ENCODE measurements around the gene SPINK1. TPM values are rescaled to one million over a fixed set of nuclear protein-coding genes. Genes with fewer than 3 reads are reported as not detected.
"Not testable (repeated sequence)": the region's sequence is repeated elsewhere in the genome, so short reads cannot be mapped to it uniquely, and the experiment has no call there.

SPINK1 gene, protein sequence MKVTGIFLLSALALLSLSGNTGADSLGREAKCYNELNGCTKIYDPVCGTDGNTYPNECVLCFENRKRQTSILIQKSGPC
- 100 to 1,000 TPM in 1 of 4 donors, 10 to 100 TPM in 2, 1 to 10 TPM in 1; 9.0 to 108 (median 50.4) TPM for polyA plus RNA-seq (ENCODE audit: insufficient read length in 4 of 4)

DNA sequence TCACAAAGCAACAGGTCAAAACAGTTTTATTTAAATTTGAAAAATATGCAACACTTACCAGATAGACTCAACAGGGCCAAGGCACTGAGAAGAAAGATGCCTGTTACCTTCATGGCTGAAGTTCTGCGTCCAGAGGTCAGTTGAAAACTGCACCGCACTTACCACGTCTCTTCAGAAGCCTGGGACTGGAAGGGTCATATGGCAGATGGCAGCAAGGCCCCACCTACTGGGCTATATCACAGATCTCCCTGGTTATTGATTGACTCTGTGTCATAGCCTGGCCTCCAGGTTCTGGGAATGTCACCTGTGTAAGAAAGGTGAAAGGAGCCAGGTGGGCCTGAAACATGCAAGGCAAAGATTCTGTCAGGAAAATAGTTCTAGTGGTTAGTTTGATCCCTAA lies at the start of gene SPINK1:
TSS of gene SPINK1 (minus strand) at position 207 of the 400 bp plus-strand sequence. CDS start at position 113, 94 bp downstream.
- DNase-seq (ENCODE audit: low read depth in 4 of 4, low spot score in 3 of 4) = no peak

DNA sequence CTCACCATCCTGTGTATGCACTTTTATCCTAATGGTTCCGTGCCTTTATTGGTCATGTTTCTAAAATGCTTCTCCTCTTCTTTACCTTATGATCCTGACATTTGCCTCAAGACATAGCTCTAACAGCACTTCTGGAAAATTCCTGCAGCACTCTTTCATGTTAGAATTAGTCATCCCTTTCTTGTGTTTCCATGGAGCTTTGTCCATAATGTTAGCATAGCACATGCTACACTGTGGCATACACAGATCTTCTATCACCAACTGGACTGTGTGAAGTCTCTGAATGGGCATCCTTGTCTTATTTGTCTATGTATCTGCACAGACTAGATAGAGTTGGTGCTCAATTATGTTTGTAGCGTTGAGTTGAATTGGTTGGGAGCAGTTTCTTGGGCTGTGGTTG lies 49.0 kb upstream of the SPINK1 start:
- DNase-seq (ENCODE audit: low read depth in 4 of 4, low spot score in 3 of 4) = no peak

DNA sequence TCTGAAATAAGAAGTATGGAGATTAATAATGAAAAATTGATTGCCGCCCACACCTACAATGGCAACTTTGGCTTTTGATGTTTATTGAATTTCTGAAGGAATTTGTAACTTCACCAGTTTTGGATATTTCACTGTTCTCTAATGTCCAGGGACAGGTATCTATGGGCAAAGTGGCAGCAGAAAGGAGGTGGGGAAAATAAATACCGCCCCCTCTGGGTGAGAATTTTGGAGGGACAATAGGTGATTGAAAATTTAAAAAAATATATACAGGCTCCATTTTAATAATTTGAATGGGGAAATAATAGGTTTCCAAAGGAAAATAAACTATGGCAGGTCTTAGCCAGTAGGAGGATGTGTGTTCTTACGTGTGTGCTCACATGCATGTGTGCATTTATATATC lies 48.3 kb upstream of the SPINK1 start:
- no peak for DNase-seq (ENCODE audit: low read depth in 4 of 4, low spot score in 3 of 4)

DNA sequence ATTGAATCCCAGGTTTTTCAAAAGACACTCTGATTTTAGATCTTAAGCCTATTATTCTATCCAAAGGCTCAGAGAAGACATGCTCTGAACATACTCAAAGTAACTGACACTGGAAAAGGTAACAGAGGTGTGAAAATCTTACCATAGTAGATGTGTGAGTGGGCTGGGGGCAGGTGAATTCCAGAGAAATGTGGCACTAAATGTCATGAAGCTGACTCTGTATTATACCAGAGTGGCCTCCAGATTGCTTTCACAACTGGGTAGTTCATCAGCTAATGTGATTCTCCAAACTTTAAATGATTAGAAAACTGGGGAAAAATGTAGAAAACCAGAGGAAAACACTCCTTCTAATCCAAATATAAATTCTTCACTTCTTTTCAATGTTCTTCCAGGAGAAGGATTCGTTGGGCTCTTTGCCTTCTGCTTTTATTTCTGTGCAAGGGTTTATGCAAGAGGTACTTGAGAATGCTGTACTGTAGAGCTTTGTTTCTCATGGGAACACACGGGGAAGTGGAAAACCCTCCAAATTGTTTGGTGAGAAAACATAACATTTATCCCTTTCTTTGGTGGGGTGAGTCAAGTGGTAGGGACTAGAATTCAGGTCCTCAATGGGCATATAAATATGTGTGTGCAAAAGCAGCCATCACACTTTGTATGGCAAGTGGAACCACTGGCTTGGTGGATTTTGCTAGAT lies 46.7 kb upstream of the SPINK1 start, which contains the start of gene SCGB3A2:
TSS of gene SCGB3A2 (plus strand) at position 646 of the 694 bp plus-strand sequence. CDS start 93 bp downstream, outside the sequence.
- no peak for DNase-seq (ENCODE audit: low read depth in 4 of 4, low spot score in 3 of 4)

DNA sequence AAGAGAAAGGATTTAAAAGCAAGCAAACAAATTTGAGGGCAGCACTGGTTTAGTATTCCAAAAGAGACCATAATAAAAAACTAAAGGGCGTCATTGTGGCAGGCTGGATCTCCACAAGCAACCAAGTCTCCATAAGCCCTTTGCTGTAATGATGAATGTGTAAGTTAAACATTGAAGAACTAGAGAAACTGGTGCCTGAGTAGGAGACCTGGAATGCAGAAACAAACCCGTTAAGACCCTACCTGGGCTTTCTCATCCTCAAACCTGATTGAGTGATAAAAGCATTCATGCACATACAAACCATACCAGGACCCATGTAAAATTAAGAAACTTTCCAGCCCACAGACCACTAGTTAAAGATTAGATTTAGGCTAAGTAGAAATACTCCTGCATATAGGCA lies 45.2 kb upstream of the SPINK1 start:
- no peak for DNase-seq (ENCODE audit: low read depth in 4 of 4, low spot score in 3 of 4)

DNA sequence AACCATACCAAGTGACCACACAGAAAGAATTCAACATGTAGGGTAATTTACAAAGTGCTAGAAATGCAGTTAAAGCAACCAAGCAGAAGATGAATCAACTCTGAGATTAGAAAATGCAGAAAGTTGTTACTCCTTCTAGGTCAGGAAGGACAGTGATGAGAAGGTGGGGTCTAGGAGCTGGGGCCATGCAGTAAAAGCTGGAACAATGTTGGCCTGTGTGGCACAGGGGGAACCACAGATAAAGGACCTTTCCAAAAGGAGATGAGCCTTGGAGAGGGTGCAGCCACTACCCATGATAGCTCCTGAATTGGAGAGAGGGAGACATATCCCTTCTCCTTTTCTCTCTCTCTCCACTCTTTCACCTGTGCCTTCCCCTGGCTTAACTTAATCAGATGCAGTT lies 44.7 kb upstream of the SPINK1 start:
- DNase-seq (ENCODE audit: low read depth in 4 of 4, low spot score in 3 of 4) = no peak

DNA sequence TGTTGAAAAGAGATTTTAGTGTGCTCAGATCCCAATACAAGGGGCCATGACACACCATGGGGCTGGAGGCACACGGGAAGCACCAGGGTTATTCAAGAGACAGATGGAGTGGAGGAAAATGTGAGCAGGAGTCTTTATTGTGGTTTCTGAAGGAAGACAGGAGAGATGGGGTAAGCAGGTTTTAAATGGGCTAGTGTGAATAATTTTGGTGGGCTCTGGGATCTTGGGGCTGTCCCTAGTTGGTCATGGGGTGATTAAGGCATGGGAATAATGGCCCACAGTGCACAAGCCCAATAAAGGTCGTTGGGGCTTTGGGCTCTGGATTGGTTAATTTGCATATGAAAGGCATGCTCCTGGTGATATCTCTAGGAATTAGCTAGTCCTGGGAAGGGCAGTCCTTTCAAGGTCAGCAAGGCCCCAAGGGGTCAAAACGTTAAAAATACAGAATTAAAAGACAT lies 43.5 kb upstream of the SPINK1 start:
- DNase-seq (ENCODE audit: low read depth in 4 of 4, low spot score in 3 of 4) = no peak

DNA sequence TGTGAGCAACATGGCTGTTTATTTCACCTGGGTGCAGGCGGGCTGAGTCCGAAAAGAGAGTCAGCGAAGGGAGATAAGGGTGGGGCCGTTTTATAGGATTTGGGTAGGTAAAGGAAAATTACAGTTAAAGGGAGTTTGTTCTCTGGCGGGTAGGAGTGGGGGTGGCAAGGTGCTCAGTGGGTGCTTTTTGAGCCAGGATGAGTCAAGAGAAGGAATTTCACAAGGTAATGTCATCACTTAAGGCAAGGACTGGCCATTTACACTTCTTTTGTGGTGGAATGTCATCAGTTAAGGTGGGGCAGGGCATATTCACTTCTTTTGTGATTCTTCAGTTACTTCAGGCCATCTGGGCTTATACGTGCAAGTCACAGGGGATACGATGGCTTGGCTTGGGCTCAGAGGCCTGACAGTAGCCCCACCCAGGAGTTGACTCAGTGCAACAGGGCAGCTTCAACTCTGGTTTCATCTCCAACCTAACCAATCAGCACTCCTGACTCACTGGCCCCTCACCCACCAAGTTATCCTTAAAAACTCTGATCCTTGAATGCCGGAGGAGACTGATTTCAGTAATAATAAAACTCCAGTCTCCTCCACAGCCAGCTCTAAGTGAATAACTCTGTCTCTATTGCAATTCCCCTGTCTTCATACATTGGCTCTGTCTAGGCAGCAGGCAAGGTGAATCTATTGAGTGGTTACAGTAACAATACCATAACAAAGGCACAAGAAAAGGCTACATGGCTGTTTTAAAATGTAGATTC lies 42.8 kb upstream of the SPINK1 start:
- DNase-seq (ENCODE audit: low read depth in 4 of 4, low spot score in 3 of 4) = not testable (repeated sequence)

DNA sequence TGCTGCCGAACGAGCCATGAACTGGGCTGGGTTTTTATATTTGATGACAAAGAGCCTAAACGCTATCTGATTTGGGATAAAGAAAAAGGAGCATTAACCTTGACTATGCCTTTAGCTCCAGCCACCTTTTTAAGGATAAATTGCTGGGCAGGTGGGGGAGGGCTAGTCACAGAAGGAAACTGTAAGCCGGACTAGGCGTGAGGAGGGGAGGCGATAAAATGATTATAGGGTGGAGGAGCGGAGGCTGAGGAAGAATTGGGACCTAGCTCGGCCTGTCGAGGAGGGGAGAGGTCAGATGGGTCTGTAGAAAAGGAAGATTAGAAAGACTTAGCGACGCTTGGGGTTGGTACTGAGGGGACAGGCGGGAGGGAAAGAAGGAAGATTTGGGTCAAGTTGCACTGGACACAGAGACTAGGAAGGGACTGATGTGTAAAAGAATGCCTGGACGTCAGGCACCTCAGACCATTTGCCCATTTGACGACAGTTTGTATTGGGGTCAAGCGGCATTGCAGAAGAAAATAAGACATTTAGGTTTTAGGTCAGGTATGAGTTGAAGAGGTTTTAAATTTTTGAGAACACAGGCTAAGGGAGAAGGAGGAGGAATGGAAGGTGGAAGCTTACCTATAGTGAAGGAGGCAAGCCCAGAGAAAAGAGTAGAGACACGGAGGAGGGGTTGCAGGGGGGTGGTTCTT lies 41.4 kb upstream of the SPINK1 start:
- DNase-seq (ENCODE audit: low read depth in 4 of 4, low spot score in 3 of 4) = not testable (repeated sequence)

DNA sequence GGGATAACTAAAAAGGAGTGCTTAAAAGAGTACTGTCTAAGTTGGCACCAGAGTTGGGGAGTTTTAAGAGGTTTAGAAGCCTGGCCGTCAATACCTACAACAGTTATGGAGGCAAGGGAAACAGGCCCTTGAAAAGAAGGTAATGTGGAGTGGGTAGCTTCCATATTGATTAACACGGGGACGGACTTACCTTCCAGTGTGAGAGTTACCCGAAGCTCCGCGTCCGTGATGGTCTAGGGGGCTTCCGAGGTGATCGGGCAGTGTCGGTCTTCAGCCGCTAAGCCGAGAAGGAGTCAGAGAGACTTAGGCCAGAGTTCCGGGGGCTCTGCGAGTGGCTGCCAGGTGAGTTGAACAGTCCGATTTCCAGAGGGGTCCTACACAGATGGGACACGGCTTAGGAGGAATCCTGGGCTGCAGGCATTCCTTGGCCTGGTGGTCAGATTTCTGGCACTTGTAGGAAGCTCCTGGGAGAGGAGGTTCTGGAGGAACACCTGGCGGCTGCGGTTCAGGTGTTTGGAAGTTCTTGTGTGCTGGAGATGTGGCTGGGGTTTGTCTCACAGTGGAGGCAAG lies 40.6 kb upstream of the SPINK1 start:
- DNase-seq (ENCODE audit: low read depth in 4 of 4, low spot score in 3 of 4) = not testable (repeated sequence)

DNA sequence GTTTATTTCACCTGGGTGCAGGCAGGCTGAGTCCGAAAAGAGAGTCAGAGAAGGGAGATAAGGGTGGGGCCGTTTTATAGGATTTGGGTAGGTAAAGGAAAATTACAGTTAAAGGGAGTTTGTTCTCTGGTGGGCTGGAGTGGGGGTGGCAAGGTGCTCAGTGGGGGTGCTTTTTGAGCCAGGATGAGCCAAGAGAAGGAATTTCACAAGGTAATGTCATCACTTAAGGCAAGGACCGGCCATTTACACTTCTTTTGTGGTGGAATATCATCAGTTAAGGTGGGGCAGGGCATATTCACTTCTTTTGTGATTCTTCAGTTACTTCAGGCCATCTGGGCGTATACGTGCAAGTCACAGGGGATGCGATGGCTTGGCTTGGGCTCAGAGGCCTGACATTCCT lies 38.4 kb upstream of the SPINK1 start:
- DNase-seq (ENCODE audit: low read depth in 4 of 4, low spot score in 3 of 4) = not testable (repeated sequence)

DNA sequence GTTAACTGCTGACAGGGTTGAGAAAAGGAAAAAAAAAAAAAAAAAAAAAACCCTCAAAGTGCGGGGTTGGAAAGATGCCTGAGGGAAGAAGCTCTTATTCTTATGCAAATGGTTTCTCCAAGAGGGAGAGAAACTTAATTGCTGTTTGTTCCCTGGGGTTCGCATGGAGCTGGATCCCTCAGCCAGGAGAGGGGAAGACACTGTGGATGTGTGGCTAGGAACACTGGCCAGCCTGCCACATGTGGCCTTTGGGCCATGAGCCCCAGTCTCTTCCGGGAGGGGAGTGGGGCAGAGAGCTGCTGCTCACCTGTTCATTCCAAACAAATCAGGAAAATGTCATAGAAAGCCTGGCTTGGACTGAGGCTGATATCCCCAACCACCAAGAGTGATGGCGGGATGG lies 37.6 kb upstream of the SPINK1 start:
- DNase-seq (ENCODE audit: low read depth in 4 of 4, low spot score in 3 of 4) = no peak

DNA sequence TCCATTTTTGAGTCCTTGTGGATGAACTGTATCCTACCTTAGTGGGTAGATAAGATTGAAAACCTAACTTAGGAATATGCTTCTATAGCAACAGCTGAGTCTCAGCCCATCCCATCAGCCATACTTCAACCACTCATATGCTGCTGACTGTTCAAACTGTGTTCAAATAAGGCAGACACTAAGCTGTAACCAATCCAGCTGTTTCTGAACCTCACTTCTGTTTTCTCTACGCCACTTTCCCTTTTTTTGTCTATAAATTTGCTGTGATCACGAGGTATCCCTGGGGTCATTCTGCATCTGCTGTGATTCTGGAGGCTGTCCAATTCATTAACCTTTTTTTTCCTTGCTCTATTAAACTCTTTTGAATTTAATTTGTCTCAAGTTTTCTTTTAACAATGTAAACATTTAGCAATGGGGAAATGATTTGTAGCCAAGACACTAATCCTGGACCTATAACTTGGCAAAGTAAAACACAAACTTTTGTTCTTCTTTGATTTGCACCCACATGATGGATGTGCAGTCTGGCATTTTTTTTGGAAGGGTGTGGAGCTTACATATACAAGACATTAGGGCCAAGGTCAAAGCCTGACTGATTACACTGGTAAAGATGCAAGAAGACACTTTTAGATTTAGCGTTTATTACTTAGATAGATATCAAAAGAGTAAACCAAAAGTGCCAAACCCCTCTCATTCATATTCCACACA lies 32.1 kb upstream of the SPINK1 start:
- peak in 1 of 4 donors; percentile 10 for DNase-seq (ENCODE audit: low read depth in 4 of 4, low spot score in 3 of 4)

DNA sequence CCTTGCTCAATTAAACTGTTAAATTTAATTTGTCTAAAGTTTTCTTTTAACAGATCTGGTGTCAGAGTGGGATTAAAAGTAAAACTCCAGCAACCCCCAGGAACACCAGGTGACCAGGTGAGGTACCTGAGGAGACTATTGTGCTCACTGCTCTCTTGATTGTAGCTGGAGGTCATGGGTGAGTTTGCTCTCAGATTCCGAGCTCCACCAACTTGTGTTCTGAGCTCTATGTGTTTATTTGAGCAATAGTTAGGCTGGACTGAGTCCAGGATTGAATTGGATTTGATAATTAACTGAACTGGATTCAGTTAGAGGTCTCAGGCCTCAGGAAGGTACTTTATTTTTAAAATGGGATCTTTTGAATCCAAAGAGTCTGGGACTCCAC lies 29.2 kb upstream of the SPINK1 start:
- DNase-seq (ENCODE audit: low read depth in 4 of 4, low spot score in 3 of 4) = no peak

DNA sequence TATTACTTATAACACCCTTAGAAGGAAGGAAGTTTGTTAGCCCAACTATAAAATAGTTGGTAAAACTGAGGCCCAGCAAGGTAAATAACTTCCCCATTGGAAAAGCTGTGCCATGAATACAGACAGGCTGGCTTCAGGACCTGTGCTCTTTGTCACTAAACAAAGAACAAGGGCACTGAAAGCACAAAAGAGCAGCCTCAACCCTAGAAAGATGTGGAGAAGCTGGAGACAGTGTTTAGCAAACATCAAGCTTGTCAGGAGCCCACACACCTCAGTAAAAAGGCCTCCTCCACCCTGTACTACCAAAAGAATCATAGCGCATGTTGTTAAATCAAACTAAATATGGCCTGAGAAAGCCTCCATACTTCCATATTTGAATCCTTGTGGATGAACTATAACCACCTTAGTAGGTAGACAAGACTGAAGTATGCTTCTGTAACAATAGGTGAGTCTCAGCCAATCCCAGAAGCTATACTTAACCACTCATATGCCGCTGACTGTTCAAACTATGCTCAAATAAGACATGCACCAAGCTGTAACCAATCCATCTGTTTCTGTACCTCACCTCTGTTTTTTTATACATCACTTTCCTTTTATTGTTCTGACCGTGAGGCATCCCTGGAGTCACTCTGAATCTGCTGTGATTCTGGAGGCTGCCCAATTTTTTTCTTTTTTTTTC lies 28.6 kb upstream of the SPINK1 start:
- DNase-seq (ENCODE audit: low read depth in 4 of 4, low spot score in 3 of 4) = no peak

DNA sequence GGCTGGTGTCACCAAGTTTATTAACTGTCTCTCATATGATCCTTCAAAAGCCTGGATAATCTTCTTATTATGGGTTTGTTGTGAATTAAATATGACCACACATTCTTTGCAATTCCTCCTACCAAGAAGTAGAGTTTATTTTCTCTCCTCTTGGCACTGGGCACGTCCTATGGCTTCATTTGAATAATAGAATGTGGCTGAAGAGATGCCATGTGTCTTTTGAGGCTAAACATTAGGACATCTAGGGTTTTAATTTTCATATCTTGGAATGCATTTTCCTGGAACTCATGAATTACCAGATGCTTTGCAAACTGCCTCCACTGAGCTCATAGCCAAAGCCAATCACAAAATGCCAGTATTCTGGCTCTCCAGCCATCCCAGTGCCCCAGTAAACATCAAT lies 27.1 kb upstream of the SPINK1 start:
- no peak for DNase-seq (ENCODE audit: low read depth in 4 of 4, low spot score in 3 of 4)

DNA sequence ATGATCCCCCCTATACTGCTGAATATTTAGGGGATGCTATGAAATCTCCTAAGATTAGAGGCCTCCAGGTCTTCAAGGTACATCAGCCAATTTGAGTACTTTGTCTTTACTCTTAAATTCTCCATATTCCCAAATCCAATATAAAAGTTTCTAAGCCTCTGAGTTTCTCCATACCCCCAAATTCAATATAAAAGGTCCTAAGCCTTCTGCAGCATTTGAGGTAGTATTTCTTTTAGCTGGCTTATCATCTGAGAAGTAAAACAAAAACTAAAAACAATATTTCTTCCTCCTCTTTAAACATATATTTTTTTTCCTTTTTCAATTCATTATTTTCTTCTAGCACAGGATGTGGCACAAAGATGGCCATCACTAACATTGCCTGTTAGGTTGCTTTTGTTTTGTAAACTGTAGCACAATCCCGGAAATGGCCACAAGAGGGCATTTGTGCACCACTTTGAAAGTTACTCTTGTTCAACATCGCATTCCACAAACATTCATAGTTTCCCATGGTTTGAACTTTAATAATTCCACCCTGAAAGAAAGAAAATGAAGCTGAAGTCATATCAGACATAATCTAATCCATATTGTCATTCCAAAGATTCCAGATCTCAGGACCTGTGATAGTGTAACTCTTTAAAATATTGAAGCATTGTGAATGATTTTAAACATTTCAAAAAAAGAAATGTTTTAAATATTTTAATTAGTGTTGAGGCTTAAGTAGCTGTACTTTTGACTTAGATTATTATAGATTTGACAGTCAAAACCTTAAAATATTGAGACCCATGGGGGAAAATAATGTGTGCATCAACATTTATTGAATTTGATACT lies 26.0 kb upstream of the SPINK1 start:
- peak; percentile 38 to 50 (median 44) for DNase-seq (ENCODE audit: low read depth in 4 of 4, low spot score in 3 of 4)

DNA sequence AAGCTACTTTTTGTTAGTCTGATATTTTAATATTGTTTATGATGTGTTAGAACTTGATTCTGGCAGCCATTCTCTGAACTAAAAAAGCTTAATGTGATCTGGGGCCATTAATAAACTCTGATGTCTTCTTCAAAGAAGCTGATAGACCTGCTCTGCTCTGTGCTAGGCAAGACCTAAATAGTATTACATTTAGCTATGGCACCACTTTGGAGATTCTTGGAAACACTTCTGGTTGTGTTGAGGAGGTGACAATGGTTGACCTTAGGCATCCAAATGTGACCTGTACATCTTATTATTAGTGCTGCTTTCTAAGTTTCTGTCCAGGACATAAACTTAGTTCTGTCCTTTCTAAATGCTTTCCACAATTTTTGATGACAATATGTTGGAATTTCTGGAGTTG lies 25.3 kb upstream of the SPINK1 start:
- no peak for DNase-seq (ENCODE audit: low read depth in 4 of 4, low spot score in 3 of 4)

DNA sequence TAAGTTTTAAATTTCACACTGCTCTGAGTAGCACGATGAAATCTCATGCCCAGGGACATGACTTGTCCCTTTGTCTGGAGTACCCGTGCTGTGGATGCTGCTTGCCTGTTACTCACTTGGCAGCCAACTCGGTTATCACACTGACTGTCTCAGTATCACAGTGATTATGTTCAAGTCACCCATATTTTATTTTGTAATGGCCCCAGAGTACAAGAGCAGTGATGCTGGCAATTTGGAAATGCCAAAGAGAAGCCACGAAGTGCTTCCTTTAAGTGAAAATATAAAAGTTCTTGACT lies 24.3 kb upstream of the SPINK1 start:
- no peak for DNase-seq (ENCODE audit: low read depth in 4 of 4, low spot score in 3 of 4)
